HG03442 (cell line): ENCODE measurements around the gene FAM20C.
"Not testable (repeated sequence)": the region's sequence is repeated elsewhere in the genome, so short reads cannot be mapped to it uniquely, and the experiment has no call there.

ENCODE experiments used
- ATAC-seq: cut with Tn5 transposase; IDR thresholded peaks from one replicate; pipeline ENCODE4 v1.9.1; 2021; ENCODE audit warnings: mild to moderate bottlenecking, moderate library complexity; ENCODE audit not compliant: unreplicated experiment

FAM20C gene

DNA sequence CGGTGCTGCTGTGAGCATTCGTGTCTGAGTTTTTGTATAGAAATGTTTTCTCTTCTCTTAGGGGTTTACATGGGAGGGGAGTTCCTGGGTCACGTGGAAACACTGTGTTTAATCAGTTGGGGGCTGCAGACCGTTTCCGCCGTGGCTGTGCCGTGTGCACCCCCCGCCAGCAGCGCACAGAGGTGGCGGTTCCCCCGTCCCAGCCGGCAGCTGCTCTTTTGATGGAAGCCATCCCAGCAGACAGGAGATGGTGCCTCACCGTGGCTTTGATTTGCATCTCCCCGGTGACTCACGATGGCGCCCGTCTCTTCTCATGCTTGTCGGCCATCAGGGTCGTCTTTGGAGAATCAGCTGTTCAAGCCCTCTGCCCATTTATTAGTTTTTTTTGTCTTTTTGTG lies 62.7 kb downstream of the FAM20C start:
- no peak for ATAC-seq

DNA sequence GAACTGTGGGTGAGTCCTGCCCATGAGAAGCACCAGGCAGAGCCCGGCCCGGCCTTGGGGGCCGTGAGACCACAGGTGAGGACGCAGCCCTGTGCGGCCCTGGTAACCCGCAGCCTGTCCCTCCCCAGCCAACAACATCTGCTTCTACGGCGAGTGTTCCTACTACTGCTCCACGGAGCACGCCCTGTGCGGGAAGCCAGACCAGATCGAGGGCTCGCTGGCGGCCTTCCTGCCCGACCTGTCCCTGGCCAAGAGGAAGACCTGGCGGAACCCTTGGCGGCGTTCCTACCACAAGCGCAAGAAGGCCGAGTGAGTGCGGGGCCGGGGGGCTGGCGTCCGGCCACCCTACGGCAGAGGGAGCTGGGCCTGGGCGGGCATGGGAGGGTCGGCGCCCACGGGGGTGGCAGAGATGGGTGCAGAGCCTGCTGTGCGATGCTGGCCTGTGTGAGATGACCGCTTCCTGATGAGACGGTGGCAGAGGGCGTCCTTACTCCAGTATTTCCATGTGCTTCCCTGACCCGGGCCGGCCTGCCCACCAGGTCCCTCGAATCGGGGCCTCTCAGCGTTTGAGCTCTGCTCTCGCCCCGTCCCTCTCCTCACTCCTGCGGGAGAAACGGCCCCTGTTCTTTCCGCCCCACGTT lies 63.5 kb downstream of the FAM20C start:
- no peak for ATAC-seq

DNA sequence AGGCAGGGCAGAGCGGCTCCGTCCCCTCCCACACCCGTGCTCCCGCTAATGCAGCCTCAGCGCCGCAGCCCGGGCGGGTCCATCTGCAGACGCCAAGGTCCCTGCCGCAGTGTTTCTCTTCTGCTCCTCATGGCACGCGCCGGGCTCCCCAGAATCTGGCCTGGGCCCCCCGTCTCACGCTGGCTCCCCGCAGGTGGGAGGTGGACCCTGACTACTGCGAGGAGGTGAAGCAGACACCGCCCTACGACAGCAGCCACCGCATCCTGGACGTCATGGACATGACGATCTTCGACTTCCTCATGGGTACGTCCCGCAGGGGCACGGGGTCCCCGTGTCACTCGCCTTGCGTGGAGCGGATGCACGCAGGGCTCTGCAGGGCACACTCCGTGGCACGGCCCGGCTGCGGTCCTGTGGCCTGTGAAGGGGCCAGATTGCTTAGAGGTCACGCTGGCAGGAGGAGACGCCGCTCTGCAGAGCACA lies 64.1 kb downstream of the FAM20C start:
- ATAC-seq: no peak

DNA sequence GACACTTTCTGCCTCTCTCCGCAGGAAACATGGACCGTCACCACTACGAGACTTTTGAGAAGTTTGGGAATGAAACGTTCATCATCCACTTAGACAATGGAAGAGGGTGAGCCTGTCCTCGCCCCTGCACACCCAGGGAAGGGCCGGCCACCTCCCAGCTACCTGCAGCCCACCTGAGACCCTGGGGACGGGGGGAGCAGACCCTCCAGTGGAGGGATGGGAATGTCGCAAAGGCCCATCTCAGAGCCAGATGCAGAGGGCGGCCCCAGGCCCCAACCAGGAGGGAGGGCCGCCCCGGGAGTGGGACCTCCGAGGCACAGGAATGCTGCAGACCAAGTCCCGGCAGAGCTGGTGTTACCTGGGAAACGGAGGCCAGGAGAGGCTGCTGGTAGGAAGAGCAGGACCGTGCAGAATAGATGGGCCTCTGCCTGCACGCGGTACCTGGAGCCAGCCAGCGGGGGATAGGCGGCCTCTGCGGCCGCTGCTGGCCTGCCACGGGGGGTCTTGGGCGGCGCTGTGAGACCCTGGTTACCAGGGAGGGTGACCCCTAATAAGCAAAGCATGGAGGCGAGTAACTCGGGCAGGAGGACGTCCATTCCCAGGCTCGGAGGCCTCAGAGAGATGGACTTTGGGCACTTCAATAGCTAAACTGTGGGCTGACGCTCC lies 64.7 kb downstream of the FAM20C start:
- ATAC-seq: no peak

DNA sequence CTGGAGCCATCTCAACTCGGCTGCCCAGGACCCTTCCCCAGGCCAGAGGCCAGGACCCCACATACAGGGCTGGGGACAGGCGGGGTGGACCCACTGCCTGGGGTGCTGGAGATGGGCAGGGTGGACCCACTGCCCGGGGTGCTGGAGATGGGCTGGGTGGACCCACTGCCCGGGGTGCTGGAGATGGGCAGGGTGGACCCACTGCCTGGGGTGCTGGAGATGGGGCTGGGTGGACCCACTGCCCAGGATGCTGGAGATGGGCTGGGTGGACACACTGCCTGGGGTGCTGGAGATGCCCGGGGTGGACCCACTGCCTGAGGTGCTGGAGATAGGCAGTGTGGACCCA lies 65.2 kb downstream of the FAM20C start:
- no peak for ATAC-seq

DNA sequence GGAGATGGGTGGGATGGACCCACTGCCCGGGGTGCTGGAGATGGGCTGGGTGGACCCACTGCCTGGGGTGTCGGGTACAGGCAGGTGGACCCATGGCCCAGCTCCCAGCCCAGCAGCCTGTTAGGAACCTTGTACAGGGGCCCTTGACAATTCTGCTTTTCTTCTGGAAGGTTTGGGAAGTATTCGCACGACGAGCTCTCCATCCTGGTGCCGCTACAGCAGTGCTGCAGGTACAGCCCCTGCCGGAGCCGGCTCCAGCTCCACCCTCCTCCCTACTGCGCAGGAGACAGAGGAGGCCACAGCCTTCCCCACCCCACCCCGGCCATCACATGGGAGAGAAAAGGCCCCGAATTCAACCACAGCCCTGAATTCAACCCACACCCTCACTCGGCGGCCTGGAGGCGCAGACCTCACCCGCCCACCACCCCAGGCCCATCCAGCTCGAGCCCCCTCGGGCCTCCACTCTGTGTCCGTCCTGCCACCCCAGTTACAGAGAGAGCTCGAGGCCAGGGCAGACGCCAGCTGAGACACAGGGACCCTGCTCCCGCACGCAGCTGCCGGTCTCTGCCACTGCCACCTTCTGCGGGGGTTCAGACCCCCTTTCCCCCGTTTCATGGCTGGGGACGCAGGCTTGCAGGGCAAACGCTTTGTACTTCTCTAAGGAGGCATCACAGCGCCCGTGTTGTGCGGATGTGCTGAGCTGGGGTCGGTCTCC lies 66.3 kb downstream of the FAM20C start:
- no peak for ATAC-seq

DNA sequence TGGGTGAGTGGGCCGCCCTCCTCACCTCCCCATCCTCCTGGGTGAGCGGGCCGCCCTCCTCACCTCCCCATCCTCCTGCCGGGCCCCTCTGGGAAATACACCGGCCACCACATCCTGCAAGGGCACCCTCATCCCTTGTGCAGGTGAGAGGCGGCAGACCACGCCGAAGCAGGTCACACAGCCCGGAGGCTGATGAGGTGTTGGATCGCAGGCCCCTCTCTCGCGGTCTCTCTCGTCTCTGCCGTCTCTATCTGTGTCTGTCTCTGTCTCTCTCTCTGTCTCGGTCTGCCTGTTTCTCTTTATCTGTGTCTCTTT lies 66.8 kb downstream of the FAM20C start:
- ATAC-seq: no peak

DNA sequence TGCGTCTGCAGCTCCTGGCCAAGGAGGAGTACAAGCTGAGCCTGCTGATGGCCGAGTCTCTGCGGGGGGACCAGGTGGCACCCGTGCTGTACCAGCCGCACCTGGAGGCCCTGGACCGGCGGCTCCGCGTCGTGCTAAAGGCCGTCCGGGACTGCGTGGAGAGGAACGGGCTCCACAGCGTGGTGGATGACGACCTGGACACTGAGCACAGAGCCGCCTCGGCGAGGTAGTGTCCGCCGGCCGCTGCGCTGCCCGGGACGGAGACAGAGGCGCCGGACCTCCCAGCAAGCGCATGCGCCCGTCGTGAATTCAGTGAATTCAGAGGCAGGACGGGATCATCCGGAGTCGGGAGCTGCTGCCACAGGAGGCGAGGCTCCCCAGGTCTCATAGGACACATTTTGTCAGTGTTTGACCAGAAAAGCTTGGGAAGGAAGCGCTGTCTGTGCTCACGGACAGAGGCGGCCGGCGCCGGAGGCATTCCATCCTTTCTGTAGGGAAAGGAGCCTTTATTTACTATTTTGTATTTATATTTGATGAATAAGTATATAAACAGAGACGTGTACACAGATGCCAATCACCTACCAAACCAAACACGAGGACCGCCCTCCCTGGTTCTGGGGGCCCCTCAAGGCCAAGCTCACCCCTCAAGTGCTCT lies 67.5 kb downstream of the FAM20C start:
- ATAC-seq: no peak

DNA sequence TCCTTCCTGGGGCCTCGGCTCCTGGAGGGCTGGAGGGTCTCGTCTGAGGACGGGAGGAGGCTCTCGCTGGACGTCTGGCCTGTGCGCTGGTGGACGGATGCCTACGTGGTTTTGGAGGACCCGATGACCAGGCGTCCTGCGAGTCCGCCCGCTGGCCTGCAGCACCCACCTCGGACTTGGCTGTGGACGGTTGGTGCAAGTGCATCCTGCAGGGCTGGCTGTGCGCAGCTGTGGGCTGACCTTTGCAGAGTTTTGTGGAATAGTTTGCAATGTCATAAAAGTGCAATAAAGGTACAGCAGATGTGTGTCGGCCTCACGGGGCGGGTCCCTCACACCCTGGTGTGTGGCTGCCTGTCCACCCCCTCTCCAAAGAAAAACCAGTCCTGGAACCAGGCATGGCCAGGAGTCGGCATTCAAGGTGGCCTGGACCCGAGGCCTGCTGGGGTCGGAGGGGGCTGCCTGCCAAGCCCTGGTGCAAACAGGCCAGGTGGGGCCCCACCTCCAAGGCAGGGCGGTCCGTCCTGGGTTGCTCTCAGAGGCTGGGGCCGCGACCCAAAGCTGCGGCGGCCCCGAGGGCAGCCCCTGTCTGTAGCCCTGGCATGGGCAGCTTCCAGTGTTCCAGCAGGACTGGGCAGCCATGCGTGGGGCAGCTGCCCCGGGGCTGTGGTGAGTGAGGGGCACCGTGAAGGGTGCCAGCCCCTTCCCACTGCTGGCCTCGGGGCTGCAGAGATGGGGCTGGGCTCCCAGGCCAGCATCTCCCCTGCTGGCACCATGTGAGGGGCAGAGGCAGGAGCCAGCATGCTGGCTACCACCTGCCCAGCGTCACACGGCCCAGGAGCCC lies 68.3 kb downstream of the FAM20C start:
- no peak for ATAC-seq

DNA sequence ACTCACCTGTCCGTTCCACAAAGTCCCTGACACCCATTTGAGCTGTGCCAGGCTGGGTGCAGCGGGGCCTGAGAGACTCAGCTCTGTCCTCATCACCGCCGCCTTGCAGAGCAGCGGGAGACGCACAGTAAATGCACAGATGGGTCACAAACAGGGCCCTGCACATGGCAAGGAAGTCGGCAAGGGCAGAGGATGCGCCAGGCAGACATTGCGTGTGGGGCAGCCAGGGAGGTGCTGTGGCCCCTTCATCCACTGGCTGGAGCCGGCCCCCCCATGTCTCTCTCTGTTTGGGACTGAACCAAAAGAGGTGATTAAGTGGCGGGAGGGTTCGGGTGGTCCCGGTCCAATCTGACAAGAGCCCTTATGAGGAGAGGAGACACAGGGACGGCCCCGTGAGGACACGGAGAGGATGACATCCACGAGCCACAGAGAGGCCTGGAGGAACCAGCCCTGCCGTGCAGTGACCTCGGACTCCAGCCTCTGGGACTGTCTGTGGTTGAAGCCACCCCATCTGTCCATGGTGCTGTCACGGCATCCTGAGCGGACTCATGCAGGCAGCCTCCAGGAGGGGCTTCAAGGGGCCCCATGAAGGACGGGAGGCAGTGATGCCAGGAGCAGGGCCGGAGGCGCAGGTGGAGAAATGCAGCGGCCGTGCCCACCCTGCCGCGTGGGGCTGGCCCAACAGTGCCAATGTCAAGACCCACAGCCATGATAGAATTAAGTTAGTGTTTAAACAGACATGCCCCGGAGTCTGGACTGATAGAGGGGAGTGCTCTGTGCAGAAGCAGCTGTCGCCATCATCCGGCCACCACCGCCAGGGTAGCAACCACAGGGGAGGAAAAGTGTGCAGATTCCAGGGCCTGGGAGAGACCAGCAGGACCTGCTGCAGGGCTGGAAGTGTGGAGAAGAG lies 69.2 kb downstream of the FAM20C start:
- no peak for ATAC-seq

DNA sequence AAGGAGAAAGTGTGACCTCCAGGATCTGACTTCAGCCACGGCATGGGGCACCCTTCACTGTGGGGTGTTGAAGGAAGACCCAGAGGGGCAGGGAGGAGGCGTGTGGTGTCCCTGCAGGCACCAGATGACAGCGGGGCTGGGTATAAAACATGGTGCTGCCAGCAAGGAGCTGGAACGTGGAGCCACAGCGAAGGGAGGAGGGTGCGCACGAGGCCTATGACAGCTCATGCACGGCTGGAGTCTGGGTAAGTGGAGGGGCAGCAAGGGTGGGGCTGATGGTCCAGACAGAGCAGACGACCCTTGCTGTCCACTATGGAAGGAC lies 69.8 kb downstream of the FAM20C start:
- ATAC-seq: no peak

DNA sequence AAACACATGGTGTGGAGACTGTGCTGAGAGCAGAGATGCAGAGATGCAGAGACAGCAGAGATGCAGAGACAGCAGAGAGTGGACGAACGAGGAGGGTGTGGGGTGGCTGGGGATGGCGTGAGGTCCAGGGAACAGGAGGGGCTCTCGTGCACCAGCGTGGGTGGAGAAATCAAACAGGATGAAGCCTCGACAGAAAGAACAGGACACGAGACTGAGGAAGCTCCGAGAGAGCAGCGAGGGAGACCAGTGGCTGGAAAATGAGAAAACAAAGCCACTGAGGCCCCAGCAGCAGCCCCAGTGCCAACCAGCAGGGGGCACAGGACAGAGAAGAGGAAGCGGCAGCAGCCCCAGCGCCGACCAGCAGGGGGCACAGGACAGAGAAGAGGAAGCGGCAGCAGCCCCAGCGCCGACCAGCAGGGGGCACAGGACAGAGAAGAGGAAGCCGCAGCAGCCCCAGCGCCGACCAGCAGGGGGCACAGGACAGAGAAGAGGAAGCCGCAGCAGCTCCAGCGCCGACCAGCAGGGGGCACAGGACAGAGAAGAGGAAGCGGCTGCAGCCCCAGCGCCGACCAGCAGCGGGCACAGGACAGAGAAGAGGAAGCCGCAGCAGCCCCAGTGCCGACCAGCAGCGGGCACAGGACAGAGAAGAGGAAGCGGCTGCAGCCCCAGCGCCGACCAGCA lies 70.4 kb downstream of the FAM20C start:
- ATAC-seq: not testable (repeated sequence)

DNA sequence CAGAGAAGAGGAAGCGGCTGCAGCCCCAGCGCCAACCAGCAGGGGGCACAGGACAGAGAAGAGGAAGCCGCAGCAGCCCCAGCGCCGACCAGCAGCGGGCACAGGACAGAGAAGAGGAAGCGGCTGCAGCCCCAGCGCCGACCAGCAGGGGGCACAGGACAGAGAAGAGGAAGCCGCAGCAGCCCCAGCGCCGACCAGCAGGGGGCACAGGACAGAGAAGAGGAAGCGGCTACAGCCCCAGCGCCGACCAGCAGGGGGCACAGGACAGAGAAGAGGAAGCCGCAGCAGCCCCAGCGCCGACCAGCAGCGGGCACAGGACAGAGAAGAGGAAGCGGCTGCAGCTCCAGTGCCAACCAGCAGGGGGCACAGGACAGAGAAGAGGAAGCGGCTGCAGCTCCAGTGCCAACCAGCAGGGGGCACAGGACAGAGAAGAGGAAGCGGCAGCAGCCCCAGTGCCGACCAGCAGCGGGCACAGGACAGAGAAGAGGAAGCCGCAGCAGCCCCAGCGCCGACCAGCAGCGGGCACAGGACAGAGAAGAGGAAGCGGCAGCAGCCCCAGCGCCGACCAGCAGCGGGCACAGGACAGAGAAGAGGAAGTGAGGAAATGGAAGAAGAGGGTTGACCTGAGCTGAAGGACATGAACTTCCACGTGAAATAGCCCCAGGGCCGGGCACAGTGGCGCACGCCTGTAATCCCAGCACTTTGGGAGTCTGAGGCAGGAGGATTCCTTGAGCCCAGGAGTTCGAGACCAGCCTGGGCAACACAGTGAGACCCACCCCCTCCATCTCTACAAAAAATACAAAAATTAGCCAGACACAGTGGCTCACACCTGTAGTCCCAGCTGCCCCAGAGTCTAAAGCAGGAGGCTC lies 71.3 kb downstream of the FAM20C start:
- not testable (repeated sequence) for ATAC-seq

DNA sequence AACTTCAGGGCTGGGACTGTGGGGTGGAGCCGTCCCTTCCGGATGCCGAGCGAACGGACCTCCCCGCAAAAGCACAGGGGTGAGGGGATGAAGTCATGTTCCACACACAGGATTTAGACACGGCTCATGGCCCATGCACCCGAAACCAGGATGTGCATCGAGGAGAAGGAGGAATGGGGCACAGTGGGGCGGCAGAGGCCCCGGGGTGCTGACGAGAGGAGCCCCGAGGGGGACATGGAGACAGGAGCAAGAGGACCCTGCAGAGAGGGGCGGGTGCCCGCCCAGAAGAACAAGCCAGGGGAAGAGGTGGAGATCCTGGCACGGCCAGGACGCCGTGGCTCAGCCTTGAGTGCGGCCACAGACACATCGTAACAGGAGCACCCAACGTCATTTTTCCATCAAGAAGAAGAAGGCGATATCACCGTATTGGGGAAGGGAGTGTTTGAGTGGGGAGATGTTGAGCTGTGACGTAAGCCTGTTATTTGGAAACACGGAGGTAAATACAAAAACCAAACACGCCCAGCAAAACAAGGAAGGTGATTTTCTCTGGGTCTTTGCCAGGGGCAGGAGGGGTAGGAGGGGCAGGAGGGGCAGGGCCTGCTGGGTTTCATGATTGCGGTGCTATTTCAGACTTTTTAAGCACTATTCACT lies 72.3 kb downstream of the FAM20C start:
- no peak for ATAC-seq

DNA sequence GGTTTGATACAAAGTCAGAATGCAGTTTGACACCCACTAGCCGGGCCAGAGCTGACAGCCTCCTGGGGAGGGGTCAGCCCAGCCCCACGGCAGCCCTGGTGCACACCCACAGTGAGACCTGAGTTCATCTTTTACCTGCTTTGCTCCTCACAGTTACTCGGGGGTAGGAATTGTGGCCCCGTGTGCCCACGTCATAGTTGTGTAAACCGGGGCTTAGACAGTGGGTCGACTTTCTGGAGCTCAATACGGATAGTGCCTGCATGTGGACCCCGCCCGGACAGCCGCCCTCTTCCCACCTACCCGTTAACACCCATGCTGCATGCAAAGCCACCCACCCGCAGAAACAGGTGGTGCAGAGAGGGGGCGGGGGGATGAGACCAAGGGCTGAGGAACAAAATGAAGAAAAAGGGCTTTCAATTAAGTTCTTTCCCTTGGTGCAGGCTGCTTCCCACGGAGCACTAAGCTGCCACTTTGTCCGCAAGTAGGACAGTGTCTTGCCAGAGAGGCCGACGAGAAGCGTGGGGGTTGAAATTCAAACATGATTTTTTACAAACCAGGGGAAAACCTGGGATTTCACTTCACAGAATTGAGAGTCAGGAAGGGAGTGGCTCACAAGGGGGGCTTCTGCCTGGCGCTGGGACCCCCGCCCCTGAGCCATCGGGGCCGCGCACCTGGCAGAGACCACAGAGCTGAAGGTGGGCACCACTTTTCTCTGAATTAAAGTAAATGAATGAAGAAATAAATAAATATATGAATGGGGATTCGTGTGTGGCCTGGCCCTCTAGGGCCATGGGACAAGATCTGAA lies 73.0 kb downstream of the FAM20C start:
- no peak for ATAC-seq

DNA sequence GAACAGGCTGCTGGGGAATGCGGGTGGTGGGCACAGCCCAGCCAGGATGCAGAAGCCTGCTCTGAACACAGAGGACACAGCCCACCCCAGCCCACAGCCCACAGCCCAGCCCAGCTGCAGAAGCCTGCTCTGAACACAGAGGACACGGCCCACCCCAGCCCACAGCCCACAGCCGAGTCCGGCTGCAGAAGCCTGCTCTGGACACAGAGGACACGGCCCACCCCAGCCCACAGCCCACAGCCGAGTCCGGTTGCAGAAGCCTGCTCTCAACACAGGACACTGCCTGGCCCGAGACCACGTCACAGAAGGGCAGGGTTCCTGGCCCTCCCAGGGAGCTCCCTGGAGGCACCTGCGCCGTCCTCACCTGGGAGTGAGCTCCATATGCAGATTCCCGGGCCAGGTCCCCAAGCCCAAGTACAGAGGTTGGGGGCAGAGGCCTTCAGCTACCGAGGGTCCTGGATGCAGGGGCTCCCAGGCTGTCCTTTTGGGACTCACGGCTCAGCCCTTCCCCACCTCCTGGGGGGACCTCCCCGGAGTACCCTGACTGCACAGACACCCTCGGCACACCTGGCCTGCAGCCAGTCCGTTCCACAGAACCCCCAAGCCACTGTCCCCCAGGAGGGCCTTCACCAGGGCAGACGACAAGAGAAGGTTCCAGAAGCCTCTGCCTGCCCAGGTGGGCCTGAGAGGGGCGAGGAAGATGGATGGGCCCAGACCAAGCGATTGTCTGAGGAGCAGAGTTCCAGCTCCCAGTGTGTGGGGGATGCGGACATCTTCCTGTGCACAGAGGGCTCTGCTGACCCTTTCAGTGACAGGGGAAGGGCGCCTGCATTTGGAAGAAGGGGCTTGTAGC lies 73.9 kb downstream of the FAM20C start:
- no peak for ATAC-seq
